NCI-H1694 (cell line): ENCODE measurements around the gene TBX18.

Source experiments
- DNase-seq: peaks from one replicate; lab custom pipeline; 2025; lab: John Stamatoyannopoulos, UW

The TBX18 gene

DNA sequence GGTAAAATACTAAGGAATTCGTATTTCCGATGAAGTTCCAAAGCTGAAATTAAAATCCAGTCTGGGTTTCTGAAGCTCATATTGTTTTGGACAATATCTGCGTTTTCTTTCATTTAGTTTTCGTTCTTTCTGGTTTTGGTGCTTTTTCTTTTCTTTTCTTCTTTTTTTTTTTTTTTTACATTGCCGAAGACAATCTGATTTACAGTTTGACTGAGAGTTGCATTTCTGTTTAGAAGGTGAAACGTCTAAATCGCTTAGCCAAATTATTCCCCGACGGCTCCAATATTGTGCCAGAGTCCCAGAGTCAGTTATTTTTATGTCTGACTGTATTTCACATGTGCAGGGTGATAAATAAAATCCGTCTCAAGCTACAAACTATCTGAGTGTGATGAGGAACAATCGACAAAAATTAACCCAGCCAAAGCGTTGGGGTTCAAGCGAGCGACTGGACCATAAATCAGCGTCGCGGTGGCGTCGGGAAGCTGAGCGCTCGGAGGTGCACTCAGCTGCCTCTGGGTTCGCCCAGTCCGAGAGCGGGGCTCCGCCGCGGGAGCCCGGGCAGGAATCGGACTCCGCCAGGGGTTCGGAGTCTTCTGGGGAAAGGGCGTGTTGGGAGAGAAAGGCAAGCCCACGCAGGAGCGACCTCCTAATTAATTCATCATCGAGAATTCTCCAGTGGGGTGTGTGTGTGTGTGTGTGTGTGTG lies 8.2 kb upstream of the TBX18 start:
- no peak for DNase-seq

DNA sequence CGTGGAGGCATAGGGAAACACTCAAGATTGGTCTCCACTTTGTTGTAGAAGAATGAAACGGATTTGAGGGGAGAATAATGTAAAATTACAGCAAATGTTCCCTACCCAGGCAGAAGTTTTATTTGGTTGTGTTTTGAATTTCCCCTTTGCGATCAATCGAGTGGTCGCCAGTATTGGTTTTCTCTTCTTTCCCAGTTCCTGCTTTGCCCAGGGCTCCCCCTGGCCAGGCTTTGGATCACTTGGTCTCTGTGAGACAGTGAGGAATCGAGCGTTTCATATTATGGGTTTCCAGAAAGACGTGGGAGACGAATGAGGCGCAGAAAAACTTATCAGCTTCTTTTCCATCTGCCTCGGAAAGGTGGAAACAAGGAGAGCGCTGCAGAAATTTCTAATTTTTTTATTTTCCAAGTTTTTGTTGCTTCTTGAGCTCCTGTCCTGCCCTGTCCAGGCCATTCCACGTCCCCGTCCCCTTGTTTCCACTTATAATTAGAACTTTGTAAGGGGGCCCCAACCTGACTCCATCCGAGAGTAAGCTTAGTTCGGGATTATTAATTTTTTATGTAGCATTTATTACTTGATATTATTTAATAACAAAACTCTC lies 7.5 kb upstream of the TBX18 start:
- DNase-seq = no peak

DNA sequence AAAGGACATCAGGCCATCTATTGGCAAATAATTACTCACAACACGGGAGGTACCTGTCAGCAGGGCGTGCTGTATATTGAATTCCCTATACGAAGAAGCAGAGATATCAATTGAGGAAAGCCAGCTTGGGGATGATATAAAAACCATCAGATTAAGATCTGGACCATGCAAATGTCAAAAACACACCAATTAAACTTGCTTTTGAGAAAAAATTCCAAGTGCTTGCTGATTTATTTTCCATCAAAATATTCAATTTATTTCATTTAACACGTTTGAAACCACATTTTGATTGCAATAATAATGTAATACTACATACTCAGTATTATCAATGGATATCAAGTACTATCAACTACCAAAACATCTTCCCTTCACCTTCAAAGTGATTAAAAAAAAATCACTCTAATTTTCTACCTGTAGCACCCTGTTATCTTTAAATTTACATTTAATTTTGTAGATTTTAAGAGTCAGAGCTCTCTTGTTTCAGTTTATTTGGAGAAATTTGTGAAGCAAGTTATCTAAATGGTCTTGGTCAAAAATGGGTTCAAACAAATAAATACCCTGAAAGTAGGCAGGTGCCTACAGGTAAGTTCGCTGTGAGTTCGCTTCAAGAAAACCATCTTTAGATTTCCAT lies 6.8 kb upstream of the TBX18 start:
- DNase-seq = no peak

DNA sequence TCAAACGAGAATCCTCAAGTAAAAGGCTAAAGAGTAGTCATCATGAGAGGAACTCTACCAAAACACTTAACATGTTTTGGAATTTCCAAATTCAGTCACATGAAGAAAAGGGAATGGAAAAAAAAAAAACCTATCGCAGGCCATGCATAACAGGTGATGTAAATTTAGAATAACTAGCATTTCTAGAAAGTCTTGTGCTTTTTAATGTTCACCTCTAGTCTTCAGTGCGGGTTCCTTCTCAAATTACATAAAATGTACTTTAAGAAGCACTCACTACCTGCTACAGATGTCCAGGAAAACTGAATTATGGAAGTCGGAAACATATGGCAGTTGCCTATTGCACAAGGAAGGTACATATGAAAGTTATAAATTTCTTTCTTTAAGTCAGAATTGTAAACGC lies 6.1 kb upstream of the TBX18 start:
- no peak for DNase-seq

DNA sequence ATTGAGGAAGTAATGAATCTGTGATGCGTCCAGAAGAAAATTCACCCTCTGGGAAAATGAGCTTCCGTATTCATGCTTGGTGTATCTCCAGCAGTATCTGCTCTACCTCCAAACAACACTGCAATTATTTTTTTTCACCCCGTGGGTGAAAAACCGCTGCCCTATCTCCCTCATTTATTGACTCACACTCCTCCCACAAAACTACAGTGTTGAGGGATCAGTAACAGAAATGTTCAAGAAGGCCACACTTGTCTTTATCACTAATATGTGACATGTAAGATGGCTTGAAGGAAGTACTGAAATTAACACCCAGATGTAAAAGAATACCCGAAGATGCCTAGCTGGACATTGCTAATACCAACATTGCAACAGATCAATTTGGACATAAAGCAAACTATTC lies 4.9 kb upstream of the TBX18 start:
- no peak for DNase-seq

DNA sequence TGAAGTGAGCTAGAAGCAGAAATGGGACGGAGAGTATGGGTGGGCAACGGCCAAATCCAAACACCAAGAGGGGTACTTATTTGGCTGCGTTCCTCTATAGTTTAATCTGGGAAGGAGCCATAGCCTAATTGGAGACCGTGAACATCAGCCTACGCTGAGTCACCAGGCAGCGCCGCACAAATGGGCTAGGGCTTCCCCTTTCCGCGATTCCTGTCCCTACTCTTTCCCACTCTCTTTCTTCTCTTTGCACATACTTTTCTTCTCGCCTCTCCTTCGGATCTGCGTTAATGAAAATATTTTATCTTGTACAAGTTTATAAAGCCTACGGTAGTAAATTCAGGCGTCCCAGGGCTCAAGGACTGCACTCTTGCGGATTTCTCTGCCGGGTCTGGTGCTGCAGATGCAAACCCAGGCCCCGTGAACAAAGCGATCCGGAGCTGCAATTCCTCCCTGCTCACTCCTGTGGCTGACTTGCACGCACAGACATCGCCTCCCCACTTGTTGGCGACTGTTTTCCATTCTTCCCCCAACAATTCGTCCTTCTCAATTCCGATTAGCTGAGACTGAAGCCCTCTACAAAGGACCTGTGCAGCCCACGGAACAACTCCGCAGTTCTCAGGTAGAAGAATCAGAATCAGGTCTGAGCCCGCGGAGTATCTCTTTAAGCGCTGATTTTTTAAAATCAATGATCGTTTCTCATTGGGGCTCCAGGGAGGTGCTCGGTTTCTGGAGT lies 4.2 kb upstream of the TBX18 start:
- no peak for DNase-seq

DNA sequence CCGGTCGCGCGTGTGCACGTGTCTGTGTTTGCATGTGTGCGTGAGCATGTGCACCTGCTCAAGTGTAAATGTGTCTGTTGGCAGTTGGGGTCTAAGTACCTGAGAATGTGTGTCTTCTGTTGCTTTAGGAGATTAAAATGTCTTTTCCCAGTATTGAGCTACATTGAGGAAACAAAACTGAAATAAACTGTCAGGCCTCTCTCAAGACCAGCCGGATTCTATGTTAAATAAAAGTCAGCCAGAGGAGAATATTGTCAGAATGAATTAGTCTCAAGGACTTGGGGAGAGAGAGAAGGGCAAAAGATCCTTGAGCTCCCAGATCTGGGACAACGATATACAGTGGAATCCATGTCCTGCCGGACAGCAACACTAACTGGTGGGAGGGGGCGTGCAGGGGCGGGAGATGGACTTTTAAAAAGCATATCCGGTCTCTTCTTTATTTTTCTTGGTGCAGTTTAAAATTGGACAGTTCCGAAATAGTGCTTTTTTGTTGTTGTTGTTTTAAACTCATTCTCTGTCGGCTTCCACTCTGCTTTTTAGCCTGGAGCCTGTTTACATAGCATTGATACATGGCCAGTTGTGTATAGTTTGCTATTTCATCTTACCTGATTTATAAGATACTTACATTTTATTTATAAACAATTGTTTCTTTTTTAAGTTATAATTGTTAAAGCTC lies 3.3 kb upstream of the TBX18 start:
- no peak for DNase-seq

DNA sequence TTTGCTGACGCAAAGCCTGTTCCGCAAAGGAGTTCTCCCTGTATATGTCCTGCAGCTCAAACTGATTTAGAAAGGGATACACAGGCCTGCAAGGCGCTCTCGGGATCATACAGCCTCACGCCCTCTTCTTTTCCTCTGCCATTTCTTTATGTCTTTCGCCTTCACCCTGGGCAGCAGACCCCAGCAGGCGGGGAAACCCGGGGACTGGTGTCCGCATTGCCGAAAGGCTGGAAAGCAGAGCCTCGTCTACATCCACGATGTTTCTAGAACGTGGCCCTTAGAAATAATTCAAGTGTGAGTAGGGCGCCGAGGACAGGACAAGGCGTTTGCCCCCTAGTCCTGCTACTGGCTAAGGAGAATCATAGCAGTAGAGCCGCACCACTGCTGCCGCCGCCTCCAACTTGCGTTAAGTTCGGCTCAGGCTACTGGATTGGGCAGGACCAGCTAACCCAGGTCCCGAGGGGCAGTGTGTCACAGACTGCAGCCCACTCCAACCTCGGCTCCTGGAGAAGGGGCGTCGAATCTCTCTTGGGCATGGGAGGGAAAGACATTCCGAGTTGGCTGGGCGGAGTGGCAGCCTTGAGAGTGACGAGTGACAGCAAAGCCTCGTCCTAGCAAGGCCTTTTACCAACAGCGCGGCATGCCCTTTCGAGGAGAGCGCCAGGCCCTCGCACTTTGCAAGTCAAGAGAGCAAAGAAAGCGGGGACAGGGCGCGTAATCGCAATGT lies 2.6 kb upstream of the TBX18 start:
- DNase-seq = no peak

DNA sequence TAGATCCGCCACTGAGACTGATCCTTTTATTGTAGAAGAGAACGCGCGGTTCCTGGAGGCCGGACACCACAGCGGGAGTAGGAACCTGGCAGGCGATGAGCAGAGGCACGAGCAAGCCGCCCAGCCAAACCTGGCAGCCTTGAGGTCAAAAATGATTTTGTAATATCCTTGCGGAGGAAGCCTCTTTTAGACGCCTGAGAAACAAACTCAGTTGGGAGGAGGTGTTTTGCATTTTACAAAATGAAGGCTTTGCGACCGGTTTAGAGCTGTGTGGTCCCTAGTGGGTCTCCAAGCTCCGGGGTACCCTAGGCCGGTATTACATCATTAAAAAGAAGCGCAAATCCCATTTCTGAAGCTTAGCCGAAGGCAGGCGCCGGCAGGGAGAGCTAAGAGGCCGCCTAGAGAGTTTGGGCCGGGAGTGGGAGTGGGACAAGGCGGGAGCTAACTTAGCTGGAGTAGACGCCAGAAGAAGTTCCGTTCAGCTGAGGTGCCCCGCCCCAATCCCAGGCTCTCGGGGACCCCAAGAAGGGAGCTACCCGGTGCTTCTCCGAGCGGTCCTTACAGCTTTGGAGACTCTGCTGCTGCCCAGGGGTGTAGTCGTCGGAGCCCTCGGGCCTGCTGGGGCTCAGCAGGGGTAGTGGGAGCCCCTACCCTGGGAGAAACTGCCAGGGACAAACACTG lies 1.9 kb upstream of the TBX18 start:
- no peak for DNase-seq

DNA sequence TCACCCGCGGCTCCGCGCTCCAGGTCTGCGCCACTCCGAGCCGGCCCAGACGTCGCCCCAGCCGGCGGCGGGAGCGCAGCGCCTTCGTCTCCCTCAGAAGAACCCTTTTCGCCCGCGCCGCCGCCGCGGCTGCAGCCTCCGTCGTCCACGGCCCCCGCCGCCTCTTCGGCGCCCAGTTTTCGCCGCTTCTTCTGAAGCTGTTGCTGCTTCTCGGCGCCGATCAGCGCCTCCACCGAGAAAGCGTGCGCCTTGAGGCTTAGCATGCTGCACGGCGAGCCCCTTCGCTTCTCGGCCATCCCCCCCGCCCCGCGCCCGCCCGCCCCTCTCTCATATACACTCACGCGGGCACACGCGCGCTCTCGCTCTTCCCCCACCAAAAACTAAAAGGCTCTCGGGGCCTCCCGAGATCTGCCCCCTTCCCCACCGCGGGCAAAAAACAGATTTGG lies 489 bp downstream of the TBX18 start:
- no peak for DNase-seq

DNA sequence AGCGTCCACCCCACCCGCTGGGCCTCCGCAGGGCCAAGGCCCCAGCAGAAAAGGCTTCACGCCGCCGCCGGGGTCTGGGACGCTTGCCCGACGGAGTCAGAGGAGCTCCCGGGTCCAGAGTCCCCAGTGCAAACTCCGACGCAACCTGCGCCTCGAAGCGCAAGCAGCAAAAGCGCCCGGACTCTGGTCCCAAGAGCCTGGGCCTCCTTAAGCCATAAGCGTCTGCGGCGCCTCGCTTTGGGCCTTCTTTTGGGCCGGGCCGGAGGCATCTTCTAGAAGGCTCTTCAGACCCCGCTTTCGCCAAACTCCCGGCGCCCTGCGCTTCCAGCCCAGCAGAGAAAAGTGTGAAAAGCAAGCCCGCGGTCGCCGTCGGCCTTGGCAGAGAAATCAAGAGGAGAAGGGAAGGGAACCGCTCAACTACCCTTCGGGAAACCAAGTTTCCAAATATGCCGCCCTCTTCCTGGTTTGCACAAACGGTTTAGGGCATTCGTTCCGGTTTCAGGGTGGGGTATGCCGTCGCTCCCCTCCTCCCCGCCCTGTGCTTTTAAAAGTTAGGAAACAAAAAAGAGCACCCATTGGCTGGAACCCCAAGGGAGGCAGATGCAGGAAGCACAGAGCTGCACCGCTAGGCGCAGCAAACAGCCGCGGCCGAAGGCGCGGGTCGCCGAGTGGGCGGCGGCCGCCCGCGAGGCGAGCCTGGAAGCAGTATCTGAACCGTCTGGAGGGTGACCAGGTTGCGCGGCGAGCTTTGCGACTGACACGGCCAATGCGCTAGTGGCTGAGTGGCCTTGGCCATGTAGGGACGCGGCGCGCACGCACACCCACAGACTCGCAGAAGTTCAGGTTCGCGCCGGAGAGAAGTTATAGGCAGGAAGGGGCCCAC lies 1.2 kb downstream of the TBX18 start:
- no peak for DNase-seq

DNA sequence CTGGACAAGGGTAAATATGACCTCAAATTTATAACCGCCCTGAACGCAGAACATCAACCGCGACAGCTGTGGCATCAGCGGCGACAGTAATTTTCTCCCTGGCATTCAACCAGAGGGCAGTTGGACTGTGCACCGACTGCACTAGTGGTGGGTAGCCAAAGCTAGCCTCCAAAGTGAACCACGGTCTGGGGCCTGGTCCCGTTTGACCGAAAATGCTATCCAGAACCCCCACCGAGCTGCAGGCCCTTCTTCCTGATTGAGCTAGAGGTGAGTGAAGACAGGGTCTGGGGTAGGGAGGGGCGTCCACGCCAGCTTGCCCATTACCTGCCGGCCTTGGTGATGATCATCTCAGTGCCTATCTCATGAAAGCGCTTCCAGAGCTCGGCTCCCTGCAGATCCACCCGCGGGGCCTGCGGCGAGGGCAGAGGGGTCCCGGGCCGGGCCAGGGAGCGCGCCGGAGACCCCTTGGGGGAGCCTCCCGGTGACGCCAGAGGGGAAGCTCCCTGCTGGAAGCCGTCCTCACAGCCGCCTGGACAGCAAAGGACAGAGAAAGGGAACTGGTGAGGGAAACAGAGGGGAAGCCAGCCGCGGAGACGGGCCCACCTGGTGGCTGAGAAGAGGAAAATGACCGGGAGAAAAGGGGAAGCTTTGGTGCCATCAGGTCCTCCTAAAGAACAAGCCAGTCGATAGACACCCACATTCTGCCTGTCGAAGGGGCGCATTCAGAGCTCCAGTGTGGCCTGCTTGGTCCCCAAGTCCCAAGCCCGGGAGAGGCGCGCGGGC lies 2.0 kb downstream of the TBX18 start:
- no peak for DNase-seq

DNA sequence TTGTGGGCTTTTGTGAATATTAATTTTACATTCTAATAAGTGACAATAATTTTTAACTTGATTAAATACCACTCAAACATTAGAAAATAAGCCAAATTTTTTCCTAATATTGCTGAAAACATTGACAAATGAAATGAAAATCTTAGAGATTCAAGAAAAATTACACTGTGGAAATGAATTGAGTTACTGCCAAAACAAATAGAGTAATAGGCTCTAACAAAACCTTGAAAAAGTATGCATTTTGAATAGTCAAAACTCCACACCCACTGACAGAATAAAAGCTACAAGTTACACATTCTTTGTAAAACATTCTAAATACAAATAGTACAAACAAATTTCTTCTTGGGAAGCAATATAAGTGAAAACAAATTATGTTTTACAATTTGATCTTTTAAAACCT lies 5.9 kb downstream of the TBX18 start:
- no peak for DNase-seq

DNA sequence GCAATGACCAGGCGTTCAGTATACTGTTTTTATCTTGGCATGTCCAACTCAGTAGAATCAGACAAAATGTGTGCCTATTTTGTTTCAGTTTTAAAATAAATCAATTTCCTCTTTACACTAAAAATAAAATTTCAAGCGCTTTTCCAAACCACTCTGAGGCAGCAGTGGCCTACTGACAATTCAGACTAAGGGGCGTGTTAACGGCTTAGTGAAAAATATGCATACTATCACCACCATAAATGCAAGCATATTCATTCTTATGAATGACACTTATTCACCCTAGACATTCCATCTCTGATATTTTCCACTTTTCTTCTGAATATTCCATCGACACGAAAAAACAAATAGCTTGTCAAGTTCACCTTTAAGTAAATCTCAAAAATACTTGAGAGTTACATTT lies 7.5 kb downstream of the TBX18 start:
- DNase-seq = no peak

DNA sequence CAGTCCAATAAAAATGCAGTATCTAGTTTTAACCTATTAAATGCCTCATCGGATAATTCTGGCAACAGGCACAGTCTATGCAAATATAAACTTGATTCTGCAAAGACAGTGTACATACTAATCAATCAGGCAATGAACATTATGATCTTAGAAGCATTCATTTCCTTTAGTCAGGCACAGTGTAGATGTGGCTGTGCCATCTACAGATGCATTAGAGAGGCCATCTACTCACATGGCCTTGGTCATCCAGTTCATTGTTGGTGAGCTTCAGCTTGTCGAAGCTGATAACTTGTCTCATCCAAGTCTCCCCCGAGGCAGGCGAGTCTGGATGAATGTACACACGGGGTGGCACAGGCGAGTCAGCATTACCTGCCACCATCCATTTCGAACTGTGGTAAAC lies 7.9 kb downstream of the TBX18 start:
- no peak for DNase-seq

DNA sequence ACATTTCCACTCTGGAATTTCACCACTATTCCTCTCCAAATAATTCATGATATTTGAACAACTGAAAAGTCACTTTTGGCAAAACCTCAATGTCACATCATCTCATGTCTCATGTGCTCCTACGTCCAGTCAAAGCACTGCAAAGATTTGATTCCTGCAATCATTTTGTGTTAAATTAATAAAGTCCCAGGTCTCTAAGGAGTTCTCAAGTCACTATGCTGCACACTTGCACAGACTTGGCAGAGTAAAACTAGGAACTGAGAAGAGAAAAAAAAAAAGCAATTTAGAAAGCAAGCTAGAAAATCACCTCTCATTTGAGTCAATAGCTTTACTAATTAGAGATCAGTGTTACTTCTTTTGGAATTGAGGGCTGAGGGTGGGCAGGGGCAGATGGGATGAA lies 11.2 kb downstream of the TBX18 start:
- no peak for DNase-seq

DNA sequence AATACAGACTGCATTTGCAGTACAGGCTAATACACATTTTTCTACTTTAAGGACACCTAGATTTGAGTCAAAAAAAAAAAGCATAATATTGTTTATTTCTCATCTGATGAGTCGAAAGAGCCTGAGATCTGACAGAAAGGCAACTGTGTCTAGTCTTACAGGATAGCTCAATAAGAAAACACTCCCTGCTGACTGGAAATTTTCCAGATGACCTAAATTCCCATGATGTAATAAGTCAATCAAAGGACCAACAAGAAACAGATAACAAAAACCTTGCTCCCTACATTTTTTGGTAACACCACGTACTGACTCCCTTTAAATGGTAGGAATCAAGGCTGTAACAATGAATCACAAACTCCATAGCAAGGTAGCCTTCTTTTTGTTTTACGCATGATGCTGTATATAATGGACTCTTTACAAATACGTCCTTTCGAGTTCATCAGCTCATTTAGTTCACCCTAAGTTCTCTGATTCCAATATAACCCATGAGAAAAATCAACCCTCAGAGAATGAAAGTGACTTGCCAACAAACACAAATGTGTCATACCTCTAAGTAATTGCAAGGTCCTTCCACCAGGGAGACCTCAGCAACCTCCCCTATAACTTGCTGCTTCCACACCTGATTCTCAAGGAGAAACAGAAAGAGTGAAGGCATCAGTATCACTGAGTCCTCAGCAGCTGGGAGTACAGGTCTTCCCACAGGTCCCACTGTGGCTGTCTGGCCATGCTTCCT lies 12.1 kb downstream of the TBX18 start:
- no peak for DNase-seq

DNA sequence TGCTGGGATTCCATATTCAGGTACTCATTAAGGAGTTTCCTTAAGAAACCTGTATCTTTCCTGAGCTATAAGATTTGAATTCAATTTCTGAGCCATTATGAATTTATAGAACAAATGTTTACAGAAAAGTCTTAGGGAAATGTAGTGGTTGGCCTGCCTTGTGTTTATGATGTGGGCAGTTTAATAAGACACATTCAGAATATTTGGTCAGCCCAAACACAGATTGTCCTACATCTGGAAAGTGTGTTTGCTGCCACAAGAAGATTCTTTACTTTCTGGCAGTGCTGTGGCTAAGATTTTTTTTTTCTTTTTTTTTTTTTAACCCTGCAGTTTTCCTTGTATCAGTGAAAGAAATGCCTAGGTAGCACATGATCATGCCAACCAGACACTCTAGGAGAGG lies 15.2 kb downstream of the TBX18 start:
- no peak for DNase-seq

DNA sequence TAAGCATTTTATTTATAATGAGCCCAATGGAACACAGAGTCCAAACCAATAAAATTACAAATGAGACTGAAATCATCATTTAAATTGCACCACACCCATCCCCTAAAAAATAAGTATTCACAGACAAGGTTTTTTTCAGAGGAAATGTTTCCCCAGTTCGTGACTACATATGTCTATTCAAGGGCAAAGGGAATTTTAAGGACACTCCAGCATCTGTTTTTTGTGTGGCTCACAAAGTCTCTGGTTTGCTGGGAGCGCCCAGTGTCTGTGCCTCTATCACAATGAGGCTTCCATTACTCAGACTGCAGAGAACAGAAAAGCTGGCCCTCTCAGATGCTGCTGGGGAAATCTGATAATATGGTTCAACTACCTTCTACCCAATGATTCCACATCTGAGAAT lies 16.0 kb downstream of the TBX18 start:
- DNase-seq = no peak
